GM18870 (cell line): ENCODE results near the gene EMX2.

Source experiments
- ATAC-seq: cut with Tn5 transposase; IDR thresholded peaks from one replicate; pipeline ENCODE4 v1.9.1; 2021; ENCODE audit warnings: moderate library complexity; ENCODE audit not compliant: unreplicated experiment

Gene EMX2

DNA sequence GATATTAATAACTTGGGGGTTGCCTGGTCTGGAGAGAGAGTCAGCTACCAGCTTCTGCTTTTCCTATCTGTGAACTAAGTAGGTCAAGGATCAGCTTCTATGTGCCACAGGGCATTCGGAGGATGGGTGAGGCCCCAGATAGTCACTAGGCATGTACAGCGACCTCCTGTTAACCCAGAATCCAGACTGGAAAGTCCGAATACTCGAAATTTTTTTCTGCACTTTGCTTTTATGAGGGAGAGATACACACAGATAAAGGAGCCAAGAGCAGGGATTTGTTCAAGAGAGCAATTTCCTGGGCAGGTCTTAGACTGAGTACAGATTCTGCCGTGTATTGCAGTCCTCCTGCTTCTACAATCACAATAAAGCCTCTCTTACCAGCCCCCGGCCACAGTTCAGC, 54.2 kb downstream of the EMX2 start:
- no peak for ATAC-seq

DNA sequence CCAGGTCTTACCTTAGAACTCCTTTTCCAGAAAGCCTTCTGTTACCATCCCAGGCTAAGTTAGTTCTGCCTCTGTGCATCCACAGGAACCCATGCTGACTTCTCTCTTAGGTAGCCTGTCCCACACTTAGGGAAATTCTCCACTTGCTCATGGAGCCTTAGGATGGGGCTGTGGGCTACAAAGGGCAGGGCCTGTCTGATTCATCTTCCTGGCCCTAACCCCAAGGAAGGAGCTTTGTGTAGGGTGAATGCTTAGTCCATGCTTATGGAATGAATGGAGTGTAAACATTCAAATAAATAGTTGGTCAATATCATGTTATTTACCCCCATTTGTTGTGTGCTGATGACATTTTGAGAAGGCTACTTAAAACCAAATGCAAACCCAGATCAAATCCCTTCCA, 54.7 kb downstream of the EMX2 start:
- ATAC-seq: no peak
